Astrocyte of the cerebellum (primary cell): Measurements from ENCODE around the gene OR52E4.

Source experiments
- DNase-seq: peaks from one replicate; pipeline ENCODE4 v3.0.0-alpha.2; 2011; ENCODE audit warnings: low read depth
- H3K4me3 ChIP-seq: 2 replicates; pipeline ENCODE4 v1.5.1; 2011; ENCODE audit warnings: mild to moderate bottlenecking, low read depth, low read length, moderate library complexity
- in situ Hi-C: cut with HindIII; loops from 2 replicates; pipeline ENCODE4 v1.10.0; 2017; ENCODE audit warnings: low sequenced_read_pairs
- TF ChIP-seq, protein P1 (sequence below): IDR thresholded peaks from 2 replicates; pipeline ENCODE4 v1.5.1; 2012; ENCODE audit warnings: low read length, low read depth, moderate library complexity, mild to moderate bottlenecking; ENCODE audit errors: missing control alignments

Gene OR52E4

GRCh38 chr11:5923427-5923776 lies 43.0 kb downstream of the OR52E4 start:
- in situ Hi-C loops: no loop called here

GRCh38 chr11:5923794-5924193 lies 43.4 kb downstream of the OR52E4 start:
- DNase-seq: no peak
- in situ Hi-C loops: no loop called here
- TF ChIP-seq, protein P1, sequence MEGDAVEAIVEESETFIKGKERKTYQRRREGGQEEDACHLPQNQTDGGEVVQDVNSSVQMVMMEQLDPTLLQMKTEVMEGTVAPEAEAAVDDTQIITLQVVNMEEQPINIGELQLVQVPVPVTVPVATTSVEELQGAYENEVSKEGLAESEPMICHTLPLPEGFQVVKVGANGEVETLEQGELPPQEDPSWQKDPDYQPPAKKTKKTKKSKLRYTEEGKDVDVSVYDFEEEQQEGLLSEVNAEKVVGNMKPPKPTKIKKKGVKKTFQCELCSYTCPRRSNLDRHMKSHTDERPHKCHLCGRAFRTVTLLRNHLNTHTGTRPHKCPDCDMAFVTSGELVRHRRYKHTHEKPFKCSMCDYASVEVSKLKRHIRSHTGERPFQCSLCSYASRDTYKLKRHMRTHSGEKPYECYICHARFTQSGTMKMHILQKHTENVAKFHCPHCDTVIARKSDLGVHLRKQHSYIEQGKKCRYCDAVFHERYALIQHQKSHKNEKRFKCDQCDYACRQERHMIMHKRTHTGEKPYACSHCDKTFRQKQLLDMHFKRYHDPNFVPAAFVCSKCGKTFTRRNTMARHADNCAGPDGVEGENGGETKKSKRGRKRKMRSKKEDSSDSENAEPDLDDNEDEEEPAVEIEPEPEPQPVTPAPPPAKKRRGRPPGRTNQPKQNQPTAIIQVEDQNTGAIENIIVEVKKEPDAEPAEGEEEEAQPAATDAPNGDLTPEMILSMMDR: no peak
- no peak overlapping the region for H3K4me3 ChIP-seq

More at GRCh38 chr11:5923427-5923776, 43.0 kb downstream of the OR52E4 start:
- TF ChIP-seq, protein P1: no peak
- no peak for DNase-seq
- H3K4me3 ChIP-seq: no peak overlapping the region

GRCh38 chr11:5928271-5928670 lies 47.8 kb downstream of the OR52E4 start:
- TF ChIP-seq, protein P1: no peak
- in situ Hi-C loops: no loop called here
- H3K4me3 ChIP-seq: no peak overlapping the region
- no peak for DNase-seq

DNA sequence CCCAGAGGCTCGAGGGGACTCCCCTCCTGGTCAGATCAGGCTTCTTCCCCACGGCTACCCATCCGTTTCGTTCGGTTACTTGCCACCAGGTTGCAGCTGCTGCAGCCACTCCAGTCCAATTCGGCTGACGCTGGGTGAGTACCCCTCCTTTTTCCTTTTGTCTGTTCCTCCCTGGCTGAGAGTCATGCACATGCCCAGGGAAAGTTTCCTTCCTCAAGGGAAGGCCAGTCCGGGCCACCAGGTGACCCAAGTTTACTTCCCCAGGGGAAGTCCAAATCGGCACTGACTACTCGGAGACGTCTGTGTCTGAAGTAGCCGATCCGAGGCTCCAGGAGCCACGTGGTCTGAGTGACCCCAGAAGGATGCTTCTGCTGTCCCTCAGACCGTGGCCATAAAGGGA lies 48.4 kb downstream of the OR52E4 start:
- TF ChIP-seq, protein P1: no peak
- DNase-seq: no peak
- no peak overlapping the region for H3K4me3 ChIP-seq
- in situ Hi-C loops: no loop called here

DNA sequence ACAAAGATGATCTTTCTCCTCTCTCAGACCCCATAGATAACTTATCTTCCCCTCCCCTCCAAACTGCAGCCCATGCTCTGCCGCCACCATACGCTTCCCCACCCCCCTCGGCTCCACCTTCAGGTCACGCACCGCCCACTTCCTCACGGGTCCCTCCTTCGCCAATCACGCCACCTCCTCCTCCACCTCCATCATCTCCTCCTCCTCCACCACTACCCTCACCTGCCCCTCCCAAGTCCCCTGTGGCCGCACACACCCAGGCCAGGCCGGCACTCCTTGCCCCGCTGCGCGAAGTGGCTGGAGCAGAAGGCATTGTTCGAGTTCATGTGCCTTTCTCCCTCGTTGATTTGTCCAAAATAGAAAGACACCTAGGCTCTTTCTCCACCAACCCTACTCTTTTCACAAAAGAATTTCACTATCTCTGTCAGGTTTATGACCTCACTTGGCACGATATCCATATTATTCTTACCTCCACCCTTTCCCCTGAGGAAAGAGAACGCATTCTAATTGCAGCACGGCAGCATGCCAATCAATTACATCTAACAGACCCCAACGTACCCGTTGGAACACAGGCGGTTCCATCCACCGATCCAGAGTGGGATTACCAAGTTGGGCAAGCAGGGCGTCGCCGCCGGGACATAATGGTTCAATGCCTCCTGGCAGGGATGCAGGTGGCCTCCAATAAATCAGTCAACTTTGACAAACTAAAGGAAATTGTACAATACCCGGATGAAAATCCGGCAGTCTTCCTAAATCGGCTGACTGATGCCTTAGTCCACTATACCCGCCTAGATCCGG lies 49.3 kb downstream of the OR52E4 start:
- TF ChIP-seq, protein P1: no peak
- in situ Hi-C loops: no loop called here
- DNase-seq: no peak
- H3K4me3 ChIP-seq: no peak overlapping the region

- in situ Hi-C loops: no loop called here
- TF ChIP-seq, protein P1: no peak
- no peak overlapping the region for H3K4me3 ChIP-seq
- DNase-seq: no peak
Observed at GRCh38 chr11:5930614-5931013, 50.2 kb downstream of the OR52E4 start.
